ENCODE data around the gene CNTN5.

The CNTN5 gene

DNA sequence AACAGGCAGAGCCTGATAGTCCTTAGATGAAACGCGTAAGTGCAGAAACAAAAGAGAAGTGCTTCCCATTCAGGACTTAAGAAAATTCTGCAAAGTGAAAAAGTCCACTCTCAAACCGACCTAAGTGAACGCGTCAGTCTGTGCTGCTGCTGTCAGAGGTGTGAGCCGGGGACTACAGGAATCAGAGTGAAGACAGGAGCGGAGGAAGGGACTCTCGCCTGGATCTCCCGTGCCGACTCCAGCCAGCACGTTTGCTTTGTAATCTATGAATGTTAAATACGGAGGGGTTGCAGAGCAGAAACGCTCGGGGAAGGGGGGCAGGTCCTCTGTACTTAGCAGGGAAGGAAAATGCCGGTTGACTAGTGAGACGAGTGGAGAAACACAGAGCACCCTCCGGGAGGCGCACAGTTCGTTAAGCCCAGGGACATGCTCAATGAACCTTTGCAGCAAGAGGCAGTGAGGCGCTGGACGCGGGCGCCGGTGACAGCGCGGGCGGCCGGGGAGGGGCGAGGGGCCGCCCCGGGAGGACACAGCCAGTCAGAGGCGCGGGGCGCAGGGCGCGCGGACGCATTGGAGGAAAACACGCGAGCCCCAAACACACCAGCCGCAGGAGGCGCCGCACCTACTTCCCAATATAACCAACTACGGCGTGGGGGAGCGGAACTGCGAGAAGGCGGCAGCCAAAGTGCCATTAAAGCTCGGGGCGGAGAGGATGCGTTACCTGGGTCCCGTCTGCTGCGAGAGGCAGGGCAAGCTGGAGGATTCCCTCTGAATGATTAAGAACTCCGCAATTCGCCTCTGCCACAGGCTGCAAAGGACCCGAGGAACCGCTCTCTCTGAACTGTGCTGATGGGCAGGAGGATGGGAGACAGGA, at the start of gene CNTN5:
Gene CNTN5 (plus strand): TSS at position 598 of the 874 bp plus-strand sequence.
- peaks cover 24% of the 10 kb centered on the region for H3K27me3 ChIP-seq (ENCODE audit: control insufficient read depth, insufficient read depth, low read length)
- no peaks in the 10 kb centered on the region for H3K36me3 ChIP-seq (ENCODE audit: control insufficient read depth, insufficient read depth, low read length)
- H3K9ac ChIP-seq (ENCODE audit: low read depth, low read length): no peak within 1 kb of the TSS
- no peaks in the 10 kb centered on the region for H3K4me1 ChIP-seq (ENCODE audit: control insufficient read depth, insufficient read depth, low read length)
- no peaks in the 10 kb centered on the region for H3K9me3 ChIP-seq (ENCODE audit: control insufficient read depth, insufficient read depth, low read length)
- peak within 1 kb of the TSS; percentile 61 for H3K4me3 ChIP-seq (ENCODE audit: low read depth, low read length)

DNA sequence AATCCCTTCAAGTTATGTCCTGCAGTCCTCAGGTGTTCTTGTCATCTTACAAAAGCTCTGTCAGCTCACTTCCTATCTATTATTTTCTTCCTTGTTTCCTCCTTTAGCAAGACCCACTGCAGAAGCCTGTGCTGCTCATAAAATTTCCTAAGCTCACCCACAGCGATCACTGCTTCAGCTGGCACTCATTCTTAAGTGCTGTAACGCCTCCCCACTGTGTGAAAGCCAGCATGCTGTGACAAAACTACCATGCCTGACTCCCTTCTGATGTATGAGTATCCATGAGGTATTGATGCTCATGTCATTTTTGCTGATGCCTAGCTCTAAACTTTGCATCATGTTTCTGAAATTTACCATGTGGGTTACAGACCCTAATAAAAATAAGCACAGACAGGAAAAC, 41.5 kb upstream of the CNTN5 start:
- Histone ChIP-seq H3K27me3 (ENCODE audit: control insufficient read depth, insufficient read depth, low read length) (no peaks in the 10 kb centered on the region), H3K4me1 (ENCODE audit: control insufficient read depth, insufficient read depth, low read length) (no peaks in the 10 kb centered on the region), H3K36me3 (ENCODE audit: control insufficient read depth, insufficient read depth, low read length) (no peaks in the 10 kb centered on the region), H3K9me3 (ENCODE audit: control insufficient read depth, insufficient read depth, low read length) (no peaks in the 10 kb centered on the region), H3K4me3 (ENCODE audit: low read depth, low read length) (no peak overlapping the region), H3K9ac (ENCODE audit: low read depth, low read length) (no peak overlapping the region)

DNA sequence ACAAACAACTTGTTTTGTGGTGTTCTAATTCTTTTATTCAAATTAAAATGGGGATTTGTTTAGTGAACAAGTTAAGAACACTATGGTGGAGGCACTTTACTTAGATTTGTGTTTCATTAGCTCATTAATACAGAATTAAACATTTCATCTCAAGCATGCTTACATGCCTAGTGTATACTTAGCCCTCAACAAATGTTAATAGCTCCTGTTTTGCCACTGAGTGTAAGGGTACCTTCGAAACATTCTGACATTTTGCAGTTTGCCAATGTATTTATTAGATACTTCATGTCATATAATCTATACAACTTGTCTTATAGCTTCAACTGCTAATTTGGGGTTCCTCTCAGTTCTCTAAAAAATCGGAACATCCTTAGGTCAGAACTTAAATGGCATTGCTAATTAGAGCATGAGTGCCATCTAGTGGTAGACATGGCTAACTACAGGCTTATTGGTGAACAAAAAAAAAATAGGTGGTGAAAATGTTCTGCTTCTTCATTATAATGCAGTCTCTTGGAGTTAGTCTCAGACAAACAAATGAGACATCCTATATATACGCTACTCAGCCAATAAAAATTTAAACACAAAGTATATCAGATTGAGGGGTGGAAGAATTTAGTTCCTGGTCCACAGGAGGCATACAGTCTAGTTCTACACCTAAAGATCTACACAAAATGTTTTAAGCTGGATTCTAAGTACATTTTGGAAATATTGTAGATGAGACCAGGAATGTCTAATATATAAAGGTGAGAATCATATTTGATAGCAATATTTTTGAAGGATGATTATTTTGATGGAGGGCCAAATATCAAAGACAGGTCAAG, 4.9 kb upstream of the CNTN5 start:
- Histone ChIP-seq H3K36me3 (ENCODE audit: control insufficient read depth, insufficient read depth, low read length) (no peaks in the 10 kb centered on the region), H3K9ac (ENCODE audit: low read depth, low read length) (no peak overlapping the region), H3K9me3 (ENCODE audit: control insufficient read depth, insufficient read depth, low read length) (no peaks in the 10 kb centered on the region), H3K4me3 (ENCODE audit: low read depth, low read length) (no peak overlapping the region), H3K27me3 (ENCODE audit: control insufficient read depth, insufficient read depth, low read length) (peaks cover 10% of the 10 kb centered on the region), H3K4me1 (ENCODE audit: control insufficient read depth, insufficient read depth, low read length) (no peaks in the 10 kb centered on the region)

DNA sequence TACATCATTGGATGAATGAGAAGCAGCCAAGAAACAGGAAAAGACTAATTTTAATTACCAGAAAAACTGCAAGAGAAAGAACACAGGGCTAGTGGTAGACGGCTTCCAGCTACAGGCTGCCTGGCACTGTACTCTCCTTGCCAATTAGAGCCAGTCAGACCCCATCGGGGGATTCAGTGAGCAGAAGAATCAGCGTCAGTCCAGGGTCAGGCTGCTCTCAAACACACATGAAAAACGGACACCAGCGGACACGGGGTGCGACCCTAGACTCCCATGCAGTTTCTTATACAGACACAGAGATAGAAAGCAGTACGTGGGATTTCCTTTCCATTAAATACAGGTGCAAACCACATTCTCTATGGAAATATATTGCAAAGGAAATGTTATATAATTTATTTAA, 1.1 kb upstream of the CNTN5 start:
- H3K9ac ChIP-seq (ENCODE audit: low read depth, low read length): no peak overlapping the region
- no peaks in the 10 kb centered on the region for H3K9me3 ChIP-seq (ENCODE audit: control insufficient read depth, insufficient read depth, low read length)
- no peaks in the 10 kb centered on the region for H3K4me1 ChIP-seq (ENCODE audit: control insufficient read depth, insufficient read depth, low read length)
- H3K36me3 ChIP-seq (ENCODE audit: control insufficient read depth, insufficient read depth, low read length): no peaks in the 10 kb centered on the region
- H3K27me3 ChIP-seq (ENCODE audit: control insufficient read depth, insufficient read depth, low read length): peaks cover 24% of the 10 kb centered on the region
- H3K4me3 ChIP-seq (ENCODE audit: low read depth, low read length): no peak overlapping the region

DNA sequence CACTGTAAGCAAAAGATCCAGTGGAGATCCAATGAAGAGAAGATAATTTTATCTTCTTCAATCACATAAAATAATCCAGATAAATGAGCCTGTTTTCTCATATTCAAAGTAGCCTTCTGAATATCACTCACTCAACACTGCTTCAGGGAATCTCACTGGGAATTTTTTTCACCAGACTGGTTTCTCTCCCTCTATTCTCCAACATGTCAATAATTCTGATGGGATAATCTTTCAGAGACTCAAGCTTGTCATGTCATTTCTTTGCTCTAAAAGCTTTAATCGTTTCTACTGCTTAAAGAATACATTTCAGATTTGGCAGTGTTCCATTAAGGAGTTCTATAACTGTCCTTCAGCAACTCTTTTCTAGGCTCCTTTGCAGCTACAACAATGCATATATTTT, 16.3 kb downstream of the CNTN5 start:
- Histone ChIP-seq H3K36me3 (ENCODE audit: control insufficient read depth, insufficient read depth, low read length) (no peaks in the 10 kb centered on the region), H3K4me1 (ENCODE audit: control insufficient read depth, insufficient read depth, low read length) (no peaks in the 10 kb centered on the region), H3K9me3 (ENCODE audit: control insufficient read depth, insufficient read depth, low read length) (no peaks in the 10 kb centered on the region), H3K4me3 (ENCODE audit: low read depth, low read length) (no peak overlapping the region), H3K9ac (ENCODE audit: low read depth, low read length) (no peak overlapping the region), H3K27me3 (ENCODE audit: control insufficient read depth, insufficient read depth, low read length) (no peaks in the 10 kb centered on the region)

DNA sequence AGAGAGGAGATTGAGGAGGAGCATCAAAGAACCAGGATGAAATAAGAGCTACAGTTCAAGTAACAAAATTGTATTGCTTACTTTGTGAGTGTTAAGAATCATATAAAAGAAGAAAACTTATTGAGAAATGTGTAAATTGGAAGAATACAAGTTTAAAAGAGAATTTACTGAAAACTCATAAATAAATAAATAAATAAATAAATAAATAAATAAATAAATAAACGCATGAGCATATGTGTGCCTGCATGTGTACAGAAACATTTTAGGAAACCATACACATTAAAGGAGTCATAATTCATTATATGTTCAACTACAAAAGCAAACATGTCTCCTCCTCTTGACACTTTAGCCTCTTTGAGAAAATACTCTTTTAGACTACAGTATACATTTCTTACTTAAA, 42.6 kb downstream of the CNTN5 start:
- Histone ChIP-seq H3K9me3 (ENCODE audit: control insufficient read depth, insufficient read depth, low read length) (no peaks in the 10 kb centered on the region), H3K27me3 (ENCODE audit: control insufficient read depth, insufficient read depth, low read length) (no peaks in the 10 kb centered on the region), H3K4me1 (ENCODE audit: control insufficient read depth, insufficient read depth, low read length) (peaks cover 4% of the 10 kb centered on the region), H3K4me3 (ENCODE audit: low read depth, low read length) (no peak overlapping the region), H3K36me3 (ENCODE audit: control insufficient read depth, insufficient read depth, low read length) (no peaks in the 10 kb centered on the region), H3K9ac (ENCODE audit: low read depth, low read length) (no peak overlapping the region)

DNA sequence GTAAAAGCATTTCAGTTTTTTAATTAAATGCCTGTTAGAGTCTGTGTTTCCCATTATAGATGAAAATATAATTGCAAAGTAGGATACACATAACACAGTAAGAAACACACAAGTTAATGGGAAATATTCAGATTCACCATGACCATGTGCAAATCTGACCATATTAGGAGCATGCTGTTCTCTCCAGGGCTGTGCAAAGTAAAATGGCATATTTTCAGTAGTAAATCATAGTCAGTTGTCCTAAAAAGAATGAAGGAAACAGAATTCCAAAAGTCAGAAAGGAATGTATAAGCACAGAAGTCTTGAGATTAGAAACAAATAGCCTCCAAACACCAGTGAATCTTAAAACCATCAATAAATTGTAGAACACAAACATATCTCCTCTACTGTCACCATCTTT, 44.4 kb downstream of the CNTN5 start:
- peaks cover 7% of the 10 kb centered on the region for H3K4me1 ChIP-seq (ENCODE audit: control insufficient read depth, insufficient read depth, low read length)
- no peaks in the 10 kb centered on the region for H3K27me3 ChIP-seq (ENCODE audit: control insufficient read depth, insufficient read depth, low read length)
- no peaks in the 10 kb centered on the region for H3K9me3 ChIP-seq (ENCODE audit: control insufficient read depth, insufficient read depth, low read length)
- H3K9ac ChIP-seq (ENCODE audit: low read depth, low read length): no peak overlapping the region
- no peaks in the 10 kb centered on the region for H3K36me3 ChIP-seq (ENCODE audit: control insufficient read depth, insufficient read depth, low read length)
- no peak overlapping the region for H3K4me3 ChIP-seq (ENCODE audit: low read depth, low read length)

DNA sequence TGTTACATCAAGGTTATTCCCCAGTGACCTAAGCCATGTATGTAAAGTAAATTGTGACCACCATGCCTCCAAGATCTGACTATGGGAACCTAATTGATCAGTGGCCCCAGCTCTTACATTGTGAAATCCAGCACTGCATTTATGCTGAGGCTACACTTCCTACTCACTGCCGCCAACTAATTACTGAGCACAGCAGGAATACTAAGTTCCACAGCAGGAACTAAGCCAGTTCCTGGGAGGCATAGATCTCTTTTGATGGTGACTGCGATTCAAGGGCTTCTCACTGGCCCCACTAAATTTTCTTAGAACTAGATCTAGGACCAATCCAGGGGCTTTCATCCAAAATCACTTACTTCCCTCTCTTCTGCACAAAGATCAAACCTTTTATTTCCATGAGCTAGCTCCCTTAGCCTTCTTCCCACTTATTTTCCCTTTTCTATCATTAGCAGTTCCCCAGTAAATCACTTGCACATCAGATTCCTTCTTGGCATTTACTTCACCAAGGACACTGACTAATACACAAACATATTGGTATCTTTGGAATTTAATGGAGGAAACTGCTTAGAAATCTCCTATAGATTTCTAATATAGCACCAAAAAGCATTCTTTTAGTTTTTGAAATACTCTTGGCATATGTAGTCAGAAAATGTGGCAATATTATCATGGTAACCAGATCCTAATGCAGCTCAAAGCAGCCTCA, 46.0 kb downstream of the CNTN5 start:
- Histone ChIP-seq H3K9me3 (ENCODE audit: control insufficient read depth, insufficient read depth, low read length) (no peaks in the 10 kb centered on the region), H3K27me3 (ENCODE audit: control insufficient read depth, insufficient read depth, low read length) (no peaks in the 10 kb centered on the region), H3K4me3 (ENCODE audit: low read depth, low read length) (no peak overlapping the region), H3K4me1 (ENCODE audit: control insufficient read depth, insufficient read depth, low read length) (peaks cover 7% of the 10 kb centered on the region), H3K36me3 (ENCODE audit: control insufficient read depth, insufficient read depth, low read length) (no peaks in the 10 kb centered on the region), H3K9ac (ENCODE audit: low read depth, low read length) (no peak overlapping the region)

DNA sequence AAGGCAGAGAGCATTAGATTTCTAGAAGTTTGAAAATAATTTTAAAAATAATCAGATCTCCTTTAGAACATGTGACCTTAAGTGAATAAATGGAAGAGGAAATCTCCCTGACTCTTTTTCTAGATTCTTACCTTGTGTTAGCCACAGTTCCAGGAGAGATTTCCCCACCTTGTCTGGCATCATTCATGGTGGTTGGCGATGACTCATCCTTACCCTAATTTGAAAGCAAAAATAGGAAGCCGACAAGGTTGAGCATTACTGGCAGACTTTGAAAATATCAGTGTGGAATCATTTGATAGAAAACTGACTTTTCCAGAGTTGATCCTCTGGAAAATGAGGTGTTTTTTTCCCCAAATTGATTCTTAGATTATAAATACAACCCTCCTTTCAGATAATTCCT, 48.1 kb downstream of the CNTN5 start:
- Histone ChIP-seq H3K4me3 (ENCODE audit: low read depth, low read length) (no peak overlapping the region), H3K36me3 (ENCODE audit: control insufficient read depth, insufficient read depth, low read length) (no peaks in the 10 kb centered on the region), H3K9ac (ENCODE audit: low read depth, low read length) (no peak overlapping the region), H3K9me3 (ENCODE audit: control insufficient read depth, insufficient read depth, low read length) (no peaks in the 10 kb centered on the region), H3K27me3 (ENCODE audit: control insufficient read depth, insufficient read depth, low read length) (no peaks in the 10 kb centered on the region), H3K4me1 (ENCODE audit: control insufficient read depth, insufficient read depth, low read length) (peaks cover 7% of the 10 kb centered on the region)

DNA sequence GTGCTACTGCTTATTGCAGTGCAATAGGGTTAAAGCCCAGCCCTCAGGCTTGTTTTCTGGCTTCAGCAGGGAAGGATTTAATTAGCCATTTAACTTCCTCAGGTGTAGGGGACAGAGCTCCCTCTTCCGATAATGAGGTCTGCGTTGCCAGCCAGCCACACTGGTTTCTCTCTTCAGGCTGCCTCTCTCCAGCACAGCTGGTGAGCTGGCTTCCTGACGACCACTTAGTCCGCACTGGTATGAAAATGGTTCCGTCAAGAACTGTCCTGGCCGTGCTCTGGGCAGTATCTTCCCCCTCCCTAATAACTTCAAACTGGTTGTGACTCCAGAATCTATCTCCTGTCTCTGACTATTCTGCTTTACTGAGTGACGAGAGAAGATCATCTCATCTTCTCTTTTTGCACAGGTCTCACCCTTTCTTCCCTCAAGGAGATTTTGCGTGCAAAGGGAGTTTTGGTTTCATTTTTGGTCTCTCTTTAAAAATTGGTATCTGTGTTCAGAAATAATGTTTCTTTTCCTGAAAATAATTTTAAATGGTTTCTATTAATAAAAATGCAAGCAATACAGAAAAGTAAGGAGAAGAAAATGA, 49.2 kb downstream of the CNTN5 start:
- Histone ChIP-seq H3K36me3 (ENCODE audit: control insufficient read depth, insufficient read depth, low read length) (no peaks in the 10 kb centered on the region), H3K9ac (ENCODE audit: low read depth, low read length) (no peak overlapping the region), H3K4me1 (ENCODE audit: control insufficient read depth, insufficient read depth, low read length) (peaks cover 7% of the 10 kb centered on the region), H3K27me3 (ENCODE audit: control insufficient read depth, insufficient read depth, low read length) (no peaks in the 10 kb centered on the region), H3K4me3 (ENCODE audit: low read depth, low read length) (peak overlapping the region; percentile 30), H3K9me3 (ENCODE audit: control insufficient read depth, insufficient read depth, low read length) (no peaks in the 10 kb centered on the region)

DNA sequence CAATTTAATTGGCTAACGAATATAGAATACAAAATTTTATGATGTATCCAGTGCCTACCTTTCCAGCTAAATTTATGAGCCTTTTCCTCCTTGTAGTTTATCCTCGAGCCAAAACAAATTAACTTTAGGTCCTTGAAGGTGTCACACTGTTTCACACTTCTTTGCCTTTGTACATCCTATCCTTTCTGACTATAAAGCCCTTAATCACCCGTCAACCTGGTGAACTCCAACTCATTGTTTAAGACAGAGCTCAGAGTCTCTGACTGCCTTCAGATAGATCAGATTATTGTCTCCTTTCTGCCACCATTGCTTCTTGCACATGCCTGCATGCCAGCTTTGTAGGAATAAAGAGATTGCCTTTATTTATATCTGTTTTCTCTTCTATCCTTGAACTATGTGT, 58.8 kb downstream of the CNTN5 start:
- Histone ChIP-seq H3K4me1 (ENCODE audit: control insufficient read depth, insufficient read depth, low read length) (no peaks in the 10 kb centered on the region), H3K9me3 (ENCODE audit: control insufficient read depth, insufficient read depth, low read length) (no peaks in the 10 kb centered on the region), H3K9ac (ENCODE audit: low read depth, low read length) (no peak overlapping the region), H3K27me3 (ENCODE audit: control insufficient read depth, insufficient read depth, low read length) (no peaks in the 10 kb centered on the region), H3K36me3 (ENCODE audit: control insufficient read depth, insufficient read depth, low read length) (no peaks in the 10 kb centered on the region), H3K4me3 (ENCODE audit: low read depth, low read length) (no peak overlapping the region)
